ENCODE measurements around the gene PNPLA7.
"Not testable (repeated sequence)": the region's sequence is repeated elsewhere in the genome, so short reads cannot be mapped to it uniquely, and the experiment has no call there.

Gene PNPLA7

DNA sequence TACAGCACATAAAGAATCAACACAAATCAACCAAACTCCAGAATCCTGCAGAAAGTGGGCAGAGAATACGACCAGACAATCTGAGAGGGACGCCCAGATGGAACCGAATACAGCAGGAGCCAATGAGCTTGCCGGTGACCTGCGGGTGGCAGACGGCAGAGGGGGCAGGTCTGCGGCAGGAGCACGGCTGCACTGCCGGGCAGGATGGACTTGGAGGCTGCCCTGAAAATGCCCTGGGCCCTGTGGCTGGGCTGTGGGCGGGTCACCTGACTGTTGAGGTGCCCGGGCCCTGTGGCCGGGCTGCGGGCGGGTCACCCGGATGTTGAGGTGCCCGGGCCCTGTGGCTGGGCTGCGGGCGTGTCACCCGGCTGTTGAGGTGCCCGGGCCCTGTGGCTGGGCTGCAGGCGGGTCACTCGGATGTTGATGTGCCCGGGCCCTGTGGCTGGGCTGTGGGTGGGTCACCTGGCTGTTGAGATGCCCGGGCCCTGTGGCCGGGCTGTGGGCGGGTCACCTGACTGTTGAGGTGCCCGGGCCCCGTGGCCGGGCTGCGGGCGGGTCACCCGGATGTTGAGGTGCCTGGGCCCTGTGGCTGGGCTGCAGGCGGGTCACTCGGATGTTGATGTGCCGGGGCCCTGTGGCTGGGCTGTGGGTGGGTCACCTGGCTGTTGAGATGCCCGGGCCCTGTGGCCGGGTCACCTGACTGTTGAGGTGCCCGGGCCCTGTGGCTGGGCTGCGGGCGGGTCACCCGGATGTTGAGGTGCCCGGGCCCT lies 36.2 kb downstream of the PNPLA7 start:
- DNase-seq (ENCODE audit: low spot score), result not testable (repeated sequence)

DNA sequence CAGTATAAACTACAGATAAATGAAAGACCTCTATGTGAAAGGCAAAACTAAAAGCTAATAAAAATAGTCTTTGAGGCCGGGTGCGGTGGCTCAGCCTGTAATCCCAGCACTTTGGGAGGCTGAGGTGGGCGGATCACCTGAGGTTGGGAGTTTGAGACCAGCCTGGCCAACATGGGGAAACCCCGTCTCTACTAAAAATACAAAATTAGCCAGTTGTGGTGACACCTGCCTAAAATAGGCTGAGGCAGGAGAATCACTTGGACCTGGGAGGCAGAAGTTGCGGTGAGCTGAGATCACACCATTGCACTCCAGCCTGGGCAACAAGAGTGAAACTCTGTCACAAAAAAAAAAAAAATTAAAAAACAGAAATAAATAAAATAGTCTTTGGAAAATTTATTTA lies 37.1 kb downstream of the PNPLA7 start:
- not testable (repeated sequence) for DNase-seq (ENCODE audit: low spot score)

DNA sequence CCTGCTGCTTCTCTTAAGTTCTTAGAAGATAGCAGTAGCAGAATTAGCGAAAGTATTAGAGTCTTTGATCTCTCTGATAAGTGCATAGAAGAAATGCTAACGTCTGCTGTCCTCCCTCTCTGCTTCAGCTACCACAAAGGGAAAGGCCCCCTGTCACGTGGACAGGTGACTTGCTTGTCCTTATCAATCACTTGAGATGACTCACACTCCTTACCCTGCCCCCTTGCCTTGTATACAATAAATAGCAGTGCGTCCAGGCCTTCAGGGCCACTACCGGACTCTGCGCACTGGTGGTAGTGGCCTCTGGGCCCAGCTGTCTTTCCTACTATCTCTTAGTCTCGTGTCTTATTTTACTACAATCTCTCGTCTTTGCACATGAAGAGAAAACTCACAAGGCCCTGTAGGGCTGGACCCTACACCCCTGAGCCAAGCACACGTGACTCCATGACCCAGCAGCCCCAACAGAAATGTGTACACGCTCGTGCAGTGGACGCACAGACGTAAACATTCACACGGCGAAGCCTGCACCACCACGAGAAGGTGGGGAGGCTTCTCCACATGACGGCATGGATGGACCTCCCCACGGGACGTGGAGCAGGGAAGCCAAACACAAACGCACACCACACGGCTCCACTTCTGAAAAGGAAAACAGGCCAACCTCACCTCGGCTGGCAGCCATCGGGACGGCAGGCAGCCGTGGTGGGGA lies 38.3 kb downstream of the PNPLA7 start:
- DNase-seq (ENCODE audit: low spot score), result no peak

DNA sequence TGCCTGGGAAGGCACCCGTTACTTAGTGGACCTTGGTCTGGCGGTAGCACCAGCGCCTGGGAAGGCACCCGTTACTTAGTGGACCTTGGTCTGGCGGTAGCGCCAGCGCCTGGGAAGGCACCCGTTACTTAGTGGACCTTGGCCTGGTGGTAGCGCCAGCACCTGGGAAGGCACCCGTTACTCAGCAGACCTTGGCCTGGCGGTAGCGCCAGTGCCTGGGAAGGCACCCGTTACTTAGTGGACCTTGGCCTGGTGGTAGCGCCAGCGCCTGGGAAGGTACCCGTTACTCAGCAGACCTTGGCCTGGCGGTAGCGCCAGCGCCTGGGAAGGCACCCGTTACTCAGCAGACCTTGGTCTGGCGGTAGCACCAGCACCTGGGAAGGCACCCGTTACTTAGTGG lies 39.1 kb downstream of the PNPLA7 start:
- not testable (repeated sequence) for DNase-seq (ENCODE audit: low spot score)

DNA sequence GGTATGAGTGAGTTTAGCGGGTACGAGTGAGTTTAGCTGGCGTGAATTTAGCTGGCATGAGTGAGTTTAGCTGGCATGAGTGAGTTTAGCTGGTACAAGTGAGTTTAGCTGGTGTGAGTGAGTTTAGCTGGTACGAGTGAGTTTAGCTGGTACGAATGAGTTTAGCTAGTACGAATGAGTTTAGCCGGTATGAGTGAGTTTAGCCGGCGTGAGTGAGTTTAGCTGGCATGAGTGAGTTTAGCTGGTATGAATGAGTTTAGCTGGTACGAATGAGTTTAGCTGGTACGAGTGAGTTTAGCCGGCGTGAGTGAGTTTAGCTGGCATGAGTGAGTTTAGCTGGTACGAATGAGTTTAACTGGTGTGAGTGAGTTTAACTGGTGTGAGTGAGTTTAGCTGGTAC lies 41.0 kb downstream of the PNPLA7 start:
- DNase-seq (ENCODE audit: low spot score), result no peak

DNA sequence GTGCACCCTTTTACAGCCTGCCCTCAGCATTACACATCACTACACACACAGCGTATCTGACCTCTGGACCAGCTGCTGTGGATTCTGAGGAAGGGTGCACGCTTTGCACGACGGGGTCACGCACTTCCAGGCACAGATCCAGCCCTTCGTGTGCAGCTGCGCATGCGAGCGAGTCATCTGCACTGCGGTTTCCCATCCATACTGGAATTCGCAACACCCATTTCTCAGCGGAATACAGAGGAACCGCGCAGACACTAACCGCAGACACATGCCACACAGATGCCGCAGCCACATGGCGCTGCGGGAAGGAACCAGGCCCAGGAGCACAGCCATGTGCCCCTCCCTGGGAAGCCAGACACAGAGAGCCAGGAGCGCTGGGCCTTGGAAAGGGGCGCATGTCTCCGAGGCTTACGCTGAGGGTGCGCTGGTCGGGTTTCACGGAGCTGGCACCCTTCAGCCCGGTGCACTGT lies 43.5 kb downstream of the PNPLA7 start:
- DNase-seq (ENCODE audit: low spot score), result no peak

DNA sequence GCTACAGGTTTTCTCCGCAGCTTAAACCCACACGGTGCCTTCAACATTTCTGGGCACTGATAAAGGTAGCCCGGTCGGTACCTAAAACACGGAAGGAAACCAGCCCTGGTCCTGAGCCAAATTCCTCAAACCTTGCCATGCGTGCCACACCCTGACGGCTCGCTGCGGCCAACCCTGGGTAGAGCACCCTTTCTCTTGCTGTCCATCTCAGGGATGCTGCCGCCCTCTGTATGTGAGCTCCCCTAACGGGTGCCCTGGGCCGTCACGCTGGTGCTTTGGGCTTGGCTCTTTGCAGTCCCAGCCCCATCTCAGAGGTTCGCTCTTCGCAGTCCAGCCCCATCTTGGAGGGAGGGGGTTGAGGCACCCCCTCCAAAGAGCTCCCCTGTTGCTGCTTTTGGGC lies 43.9 kb downstream of the PNPLA7 start:
- no peak for DNase-seq (ENCODE audit: low spot score)

DNA sequence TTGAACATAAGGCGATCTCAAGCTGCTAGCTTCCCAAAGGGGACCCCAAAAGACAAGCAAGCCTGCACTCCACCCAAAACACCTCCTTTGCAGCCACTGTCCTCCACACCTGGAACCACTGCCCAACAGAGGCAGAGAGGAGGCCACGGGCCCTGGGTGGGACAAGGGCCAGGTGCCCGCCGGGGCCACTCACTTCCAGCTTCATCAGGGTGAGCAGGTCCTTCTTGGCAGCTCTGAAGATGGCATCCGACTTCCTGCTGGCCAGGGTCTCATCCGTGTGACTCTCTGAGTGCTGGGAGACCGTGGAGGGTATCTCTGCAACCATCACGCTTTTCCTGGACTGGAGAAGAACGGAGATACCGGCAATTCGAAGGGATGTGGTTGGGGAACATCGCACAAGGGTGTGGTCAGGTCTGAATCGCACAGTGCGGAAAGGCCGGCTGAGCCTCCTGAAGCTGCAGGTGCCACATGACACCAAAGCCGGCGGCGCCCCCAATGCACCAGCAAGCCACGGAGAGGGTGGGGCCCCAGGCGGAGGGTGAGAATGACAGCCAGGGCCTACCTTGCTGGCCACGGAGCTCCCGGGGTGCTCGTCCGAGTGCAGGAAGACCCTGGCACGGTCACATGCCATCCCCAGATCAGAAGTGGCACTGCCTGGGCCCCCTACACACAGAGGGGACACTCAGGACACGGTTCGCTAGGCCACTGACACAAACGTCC lies 44.6 kb downstream of the PNPLA7 start:
- DNase-seq (ENCODE audit: low spot score), result no peak

DNA sequence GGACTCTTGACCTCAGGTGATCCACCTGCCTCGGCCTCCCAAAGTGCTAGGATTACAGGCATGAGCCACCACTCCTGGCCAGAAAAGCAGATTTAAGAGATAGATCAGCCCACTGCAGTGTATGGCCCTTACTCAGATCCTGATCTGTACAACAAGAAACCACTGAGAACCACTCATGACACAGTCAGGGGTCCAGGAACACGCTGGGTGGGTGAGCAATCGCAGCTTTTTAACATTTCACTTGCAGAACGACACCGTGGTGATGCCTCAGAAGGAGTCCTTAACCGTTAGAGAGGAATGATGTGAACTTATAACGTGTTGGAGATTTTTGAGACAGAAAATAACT lies 45.8 kb downstream of the PNPLA7 start:
- no peak for DNase-seq (ENCODE audit: low spot score)

DNA sequence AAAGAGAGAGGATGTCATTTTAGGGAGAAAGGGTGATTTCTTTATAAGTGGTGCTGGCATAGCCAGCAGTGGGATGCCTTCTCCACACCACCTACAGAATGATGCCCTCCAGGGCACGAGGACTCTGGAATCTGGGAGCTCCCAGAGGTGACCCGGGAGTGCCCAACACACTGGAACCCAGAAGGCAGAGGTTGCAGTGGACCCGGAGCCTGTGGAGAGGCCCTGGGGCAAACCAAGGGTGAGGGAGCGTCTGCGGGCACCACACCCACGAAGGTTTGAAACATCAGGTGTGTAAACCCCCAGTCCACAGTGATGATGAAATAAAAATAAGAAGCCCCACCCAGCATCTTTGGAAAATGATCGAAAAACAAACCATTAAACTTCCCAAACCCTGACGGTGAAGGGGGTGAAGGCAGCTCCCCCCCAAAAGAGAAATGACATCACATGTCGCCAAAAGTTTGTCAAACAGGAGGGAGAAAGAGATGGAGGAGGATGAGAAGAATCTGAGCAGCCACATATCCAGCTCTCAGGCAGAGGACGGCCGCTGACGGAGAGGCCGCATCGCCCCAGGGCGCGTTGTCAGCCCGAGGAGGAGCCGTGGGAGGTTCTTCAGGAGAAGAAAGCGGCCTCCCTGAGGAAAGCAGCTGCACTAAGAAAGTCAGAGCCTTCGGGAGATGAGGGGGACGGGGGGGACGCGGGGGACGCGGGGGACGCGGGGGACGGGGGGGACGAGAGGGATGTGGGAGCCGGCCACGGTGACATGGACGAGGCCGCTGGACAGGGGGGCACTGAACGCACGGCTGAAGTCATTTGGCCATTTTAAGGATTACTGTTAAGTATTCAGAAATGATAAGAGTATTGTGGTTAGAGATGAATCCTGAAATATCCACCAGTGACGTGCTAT lies 47.9 kb downstream of the PNPLA7 start:
- DNase-seq (ENCODE audit: low spot score), result no peak

DNA sequence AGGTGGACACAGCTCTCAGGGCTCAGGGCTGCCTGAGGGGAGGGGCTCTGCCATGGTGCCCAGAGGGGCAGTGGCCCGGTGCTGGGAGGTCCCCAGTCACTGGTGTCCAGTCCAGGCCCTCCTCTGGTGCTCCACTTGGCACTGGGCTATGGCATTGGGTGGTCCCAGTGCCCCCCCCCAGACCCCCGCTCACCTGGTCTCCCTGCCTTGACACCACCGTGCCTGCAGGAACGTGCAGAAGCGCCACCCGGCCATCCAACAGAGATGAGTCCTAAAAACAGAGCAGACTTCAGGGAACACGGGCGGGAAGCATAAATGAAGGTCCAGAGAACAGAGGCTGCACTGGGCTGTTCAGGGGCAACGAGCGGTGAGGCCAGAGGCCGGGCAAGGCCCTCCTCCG lies 48.7 kb downstream of the PNPLA7 start:
- DNase-seq (ENCODE audit: low spot score), result no peak

DNA sequence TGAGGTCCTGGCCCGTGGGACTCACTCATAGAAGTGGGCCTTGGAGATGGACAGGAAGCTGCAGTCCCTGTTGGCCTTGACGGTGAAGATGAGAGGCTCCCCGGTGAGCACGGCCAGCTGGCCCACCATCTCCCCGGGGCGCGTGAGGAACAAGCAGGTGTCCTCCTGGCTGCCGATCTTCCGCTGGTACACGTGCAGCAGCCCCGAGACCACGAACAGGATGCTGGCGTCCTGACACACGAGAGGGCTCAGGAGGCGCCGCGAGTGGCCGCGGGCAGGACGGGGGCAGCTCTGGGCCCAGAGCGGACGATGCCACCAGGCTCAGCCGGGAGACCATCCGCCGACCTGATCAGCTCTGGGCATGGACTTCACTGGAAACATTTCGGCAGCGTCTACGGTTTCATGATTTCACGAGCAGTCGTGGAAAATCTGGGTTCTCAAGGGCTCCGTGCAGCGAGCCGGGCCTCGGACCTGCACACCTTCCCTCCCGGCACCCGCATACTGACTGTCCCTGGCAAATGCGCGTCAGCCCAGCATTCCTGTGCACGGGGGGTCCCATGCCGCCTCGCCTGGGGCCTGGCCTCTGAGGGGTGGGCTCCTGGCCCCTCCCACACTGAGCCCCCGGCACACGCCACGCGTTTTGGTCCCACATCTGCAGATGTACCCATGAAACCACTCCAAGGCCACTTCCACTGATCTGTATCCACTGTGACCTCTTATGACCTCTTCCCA lies 49.4 kb downstream of the PNPLA7 start:
- DNase-seq (ENCODE audit: low spot score), result no peak

DNA sequence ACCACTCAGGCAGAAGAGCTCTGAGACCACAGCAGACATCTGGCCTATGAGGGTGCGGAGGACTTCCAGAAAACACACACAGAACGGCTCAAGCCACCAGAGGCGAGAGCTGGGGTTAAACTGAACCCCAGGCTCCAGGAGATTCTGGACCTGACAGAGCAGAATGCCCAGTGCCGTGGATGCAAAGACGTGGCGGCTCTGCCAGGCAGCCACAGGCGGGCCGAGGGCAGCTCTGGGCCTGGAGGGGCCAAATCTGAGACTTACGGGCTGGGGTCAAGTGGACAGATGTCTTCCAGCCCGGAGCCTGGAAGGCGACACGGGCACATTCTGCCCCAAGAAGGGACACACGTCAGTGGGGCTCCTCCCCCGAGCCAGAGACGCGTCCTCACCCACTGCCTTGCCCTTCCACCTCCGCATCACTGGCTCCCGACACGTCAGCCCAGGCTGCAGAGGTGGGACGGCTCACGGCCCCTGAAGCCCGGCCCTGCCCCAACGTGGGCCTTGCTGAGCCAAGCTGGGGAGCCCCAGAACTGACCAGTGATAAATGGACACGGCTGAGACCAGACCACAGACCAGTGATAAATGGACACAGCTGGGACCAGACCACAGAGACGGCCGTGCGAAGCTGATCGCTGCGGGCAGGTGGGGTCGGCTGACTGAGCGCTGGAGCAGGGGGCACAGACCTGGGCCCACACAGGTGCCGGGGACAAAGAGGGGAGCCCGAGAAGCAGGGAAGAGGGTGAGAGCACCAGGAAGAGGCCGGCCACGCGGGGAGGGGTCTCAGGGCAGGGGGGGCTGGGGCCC lies 50.1 kb downstream of the PNPLA7 start:
- DNase-seq (ENCODE audit: low spot score), result no peak

DNA sequence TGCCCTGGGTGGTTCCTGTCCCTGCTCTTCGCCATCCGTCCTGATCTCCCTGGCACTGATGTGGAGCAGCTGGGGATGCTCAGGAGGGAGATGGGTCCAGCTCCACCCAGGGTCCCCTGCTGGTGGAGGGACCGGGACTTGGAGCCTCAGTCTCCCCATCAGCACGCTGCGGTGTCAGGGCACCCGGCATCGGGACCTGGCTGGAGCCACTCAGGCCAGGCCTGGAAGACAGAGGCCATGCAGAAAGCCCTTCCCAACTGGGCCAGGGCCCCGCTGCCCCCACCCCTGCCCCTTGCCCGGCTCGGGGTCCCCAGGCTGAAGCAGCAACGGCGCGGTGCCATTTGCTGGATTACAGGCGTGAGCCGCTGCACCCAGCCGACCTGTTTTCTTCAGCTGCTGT lies 50.8 kb downstream of the PNPLA7 start:
- no peak for DNase-seq (ENCODE audit: low spot score)

DNA sequence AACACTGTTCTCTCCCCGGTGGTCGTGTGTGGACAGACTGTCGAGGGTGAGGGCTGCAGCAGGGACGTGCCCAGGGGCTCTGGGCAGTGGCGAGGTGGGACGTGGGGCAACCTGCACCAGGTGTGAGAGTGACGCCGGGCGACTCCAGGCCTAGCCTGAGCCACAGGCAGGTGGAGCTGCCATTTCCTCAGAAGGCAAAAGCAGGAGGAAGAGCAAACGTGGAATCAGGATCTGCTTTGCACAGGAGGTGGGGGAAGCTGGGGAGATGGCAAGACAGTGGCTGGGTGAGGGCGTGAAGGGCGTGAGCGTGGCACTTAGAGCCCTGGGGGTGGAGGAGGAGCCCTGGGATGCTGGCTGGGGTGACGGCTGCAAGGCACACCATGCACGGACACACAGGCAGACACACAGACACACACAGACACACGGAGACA lies 51.5 kb downstream of the PNPLA7 start:
- DNase-seq (ENCODE audit: low spot score), result no peak

DNA sequence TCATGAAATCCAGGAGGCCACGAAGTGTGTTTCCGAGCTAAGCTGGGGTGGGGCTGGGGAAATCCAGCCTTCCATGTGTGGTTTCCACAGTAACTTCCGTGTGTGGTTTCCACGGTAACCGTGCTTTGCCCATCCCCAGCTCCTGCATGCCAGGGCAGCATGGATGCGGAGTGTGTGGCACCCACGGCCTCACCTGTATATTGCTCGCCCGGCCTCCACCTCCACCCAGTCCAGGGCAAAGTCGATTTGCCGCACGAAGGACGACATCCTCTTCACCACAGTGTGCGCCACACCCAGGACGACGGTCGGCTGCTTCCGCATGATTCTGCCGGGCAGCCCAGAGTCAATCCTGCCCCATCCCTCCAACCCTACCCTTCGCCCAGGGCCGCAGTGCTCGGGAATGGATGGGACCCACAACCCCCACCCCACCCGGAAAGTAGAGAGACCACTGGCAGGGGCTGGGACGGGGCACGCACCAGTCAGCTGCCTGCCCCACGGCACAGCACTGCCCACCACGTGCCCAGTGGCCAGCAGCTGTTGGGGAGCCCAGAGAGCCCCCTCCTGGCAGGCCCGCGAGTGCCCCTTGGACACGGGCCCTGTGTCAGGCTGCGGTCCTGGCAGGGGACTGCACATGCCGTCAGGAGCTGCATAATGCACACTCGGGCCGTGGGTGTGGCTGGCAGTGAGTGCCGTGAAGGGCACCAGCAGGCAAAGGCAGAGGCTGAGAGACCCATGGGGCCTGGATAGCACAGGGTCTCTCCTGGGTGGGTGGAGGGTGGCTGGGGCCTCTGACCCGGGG lies 52.1 kb downstream of the PNPLA7 start:
- no peak for DNase-seq (ENCODE audit: low spot score)

DNA sequence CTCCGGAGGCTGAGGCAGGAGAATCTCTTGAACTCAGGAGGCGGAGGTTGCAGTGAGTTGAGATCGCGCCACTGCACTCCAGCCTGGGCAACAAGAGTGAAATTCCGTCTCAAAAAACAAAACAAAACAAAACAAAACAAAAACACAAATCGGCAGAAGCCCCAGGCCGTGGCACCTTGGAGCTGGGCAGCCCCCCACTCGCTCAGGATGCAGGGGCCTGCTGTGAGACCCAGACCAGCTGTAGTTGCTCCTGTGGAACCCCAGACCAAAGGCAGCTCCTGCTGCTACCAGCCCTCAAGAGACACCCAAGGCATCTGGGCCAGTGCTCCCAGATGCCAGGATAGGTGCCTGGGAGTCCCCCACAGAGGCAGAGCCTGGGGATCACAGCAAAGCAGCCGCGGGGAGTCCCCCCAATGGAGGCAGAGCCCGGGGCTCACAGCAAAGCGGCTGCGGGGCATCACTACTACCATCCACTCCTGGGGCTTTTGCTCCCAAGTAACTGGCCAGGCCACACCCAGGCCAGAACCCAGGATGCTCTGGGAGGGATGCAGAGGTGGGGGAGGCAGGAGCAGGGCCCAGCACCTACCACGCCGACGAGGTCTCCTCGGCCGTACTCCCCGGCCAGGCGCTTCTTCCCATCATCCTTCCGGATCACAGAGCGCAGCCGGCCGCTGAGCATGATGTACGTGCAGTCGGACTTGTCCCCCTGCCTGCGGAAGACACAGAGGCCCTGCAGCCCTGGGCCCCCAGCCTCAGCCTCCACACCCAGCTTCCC lies 53.4 kb downstream of the PNPLA7 start:
- DNase-seq (ENCODE audit: low spot score), result no peak

DNA sequence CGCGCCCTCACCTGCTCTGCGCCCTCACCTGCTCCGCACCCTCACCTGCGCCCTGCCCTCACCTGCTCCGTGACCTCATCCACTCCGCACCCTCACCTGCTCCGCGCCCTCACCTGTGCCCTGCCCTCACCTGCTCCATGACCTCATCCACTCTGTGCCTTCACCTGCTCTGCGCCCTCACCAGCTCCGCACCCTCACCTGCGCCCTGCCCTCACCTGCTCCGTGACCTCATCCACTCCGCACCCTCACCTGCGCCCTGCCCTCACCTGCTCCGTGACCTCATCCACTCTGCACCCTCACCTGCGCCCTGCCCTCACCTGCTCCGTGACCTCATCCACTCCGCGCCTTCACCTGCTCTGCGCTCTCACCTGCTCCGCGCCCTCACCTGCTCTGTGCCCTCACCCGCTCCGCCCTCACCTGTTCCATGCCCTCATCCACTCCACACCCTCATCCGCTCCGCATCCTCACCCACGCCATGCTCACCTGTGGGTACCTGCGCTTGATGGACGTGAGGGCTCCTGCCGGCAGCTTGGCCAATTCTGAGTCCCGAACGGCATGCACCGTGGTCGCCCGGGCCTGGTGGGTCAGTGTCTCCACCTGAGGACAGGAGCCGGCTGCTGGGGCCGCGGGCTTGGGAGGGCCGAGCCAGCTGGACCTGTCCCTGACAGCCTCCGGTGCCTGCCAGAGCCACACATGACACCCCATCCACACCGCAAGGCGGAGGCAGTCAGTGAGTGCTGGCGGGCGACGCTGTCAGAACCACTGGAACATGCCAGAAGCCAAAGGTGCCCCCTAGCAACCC lies 55.5 kb downstream of the PNPLA7 start:
- DNase-seq (ENCODE audit: low spot score), result no peak
